ENCODE results near the gene PIK3C3. TPM values are rescaled to one million over a fixed set of nuclear protein-coding genes. Genes with fewer than 3 reads are reported as not detected.
"Not testable (repeated sequence)": the region's sequence is repeated elsewhere in the genome, so short reads cannot be mapped to it uniquely, and the experiment has no call there.

The PIK3C3 gene
- total RNA-seq, 1 experiment from 2014 or later: 50.8 TPM

DNA sequence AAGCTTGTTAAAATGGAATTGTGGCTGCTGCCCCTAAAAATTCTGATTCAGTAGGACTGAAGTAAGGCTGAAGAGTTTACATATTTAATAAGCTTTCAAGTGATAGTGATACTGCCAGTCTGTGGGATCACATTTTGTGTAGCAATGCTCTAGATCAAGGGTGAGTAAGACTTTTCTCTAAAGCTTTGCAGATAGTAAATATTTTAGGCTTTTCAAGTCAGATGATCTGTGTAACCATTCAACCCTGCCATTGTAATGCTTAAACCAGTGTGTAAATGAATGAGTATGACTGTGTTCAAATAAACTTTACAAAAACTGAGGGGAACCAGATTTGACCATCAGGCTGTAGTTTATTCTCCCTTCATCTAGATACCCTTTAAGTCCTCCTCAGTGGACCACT is 92.7 kb downstream of the PIK3C3 start:
- Histone ChIP-seq H3K27me3 (replicated peaks; ENCODE audit: insufficient read depth, low read depth, low read length, poor library complexity) (no peaks in the 10 kb centered on the region), H3K4me1 (ENCODE audit: insufficient read depth, low read length, poor library complexity, severe bottlenecking) (no peaks in the 10 kb centered on the region), H3K27ac (ENCODE audit: low read depth, low read length, poor library complexity, severe bottlenecking) (no peak overlapping the region), H3K36me3 (ENCODE audit: insufficient read depth, low read length, poor library complexity, severe bottlenecking) (no peaks in the 10 kb centered on the region), H3K4me3 (ENCODE audit: low read depth, low read length, poor library complexity, severe bottlenecking) (no peak overlapping the region), H3K9me3 (ENCODE audit: low read depth, low read length, poor library complexity, severe bottlenecking) (no peaks in the 10 kb centered on the region)
- intact Hi-C loops (cut with micrococcal nuclease; ENCODE audit: unreplicated experiment): no loop called here
- ChIA-PET POLR2A (ENCODE audit: low non-redundant PET) (no interaction called here), CTCF (no interaction called here)
- no peak for TF ChIP-seq CTCF (conservative IDR thresholded peaks at IDR 0.05; ENCODE audit: low read depth, low read length)
- TF ChIP-seq EZH2 (IDR thresholded peaks at IDR 0.05; ENCODE audit: borderline replicate concordance, low read depth, low read length, poor library complexity, severe bottlenecking): no peak
- no peak for DNase-seq (ENCODE audit: low spot score)
- BruUV-seq (replicated peaks): no TSS peak

DNA sequence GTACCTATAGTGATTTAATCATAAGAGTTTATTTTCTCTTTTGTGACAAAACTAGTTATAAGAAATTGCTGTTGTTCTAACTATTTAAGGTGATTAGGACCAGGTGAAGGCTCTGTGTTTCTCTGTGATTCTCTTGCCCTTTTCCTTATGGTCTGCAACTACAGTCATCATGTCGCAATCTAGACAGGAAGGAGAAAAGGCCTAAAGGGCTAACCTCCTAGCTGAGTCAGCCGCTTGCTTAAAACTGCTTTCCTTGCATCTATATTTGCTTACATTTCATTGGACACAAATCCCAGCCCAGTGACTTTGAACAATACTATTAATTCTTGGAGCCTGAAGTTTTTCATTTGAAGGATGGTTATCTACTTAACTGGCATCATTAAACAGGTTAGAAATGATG is 93.1 kb downstream of the PIK3C3 start:
- H3K27me3 ChIP-seq (replicated peaks; ENCODE audit: insufficient read depth, low read depth, low read length, poor library complexity): no peaks in the 10 kb centered on the region
- no TSS peak for BruUV-seq (replicated peaks)
- no peaks in the 10 kb centered on the region for H3K9me3 ChIP-seq (ENCODE audit: low read depth, low read length, poor library complexity, severe bottlenecking)
- intact Hi-C loops (cut with micrococcal nuclease; ENCODE audit: unreplicated experiment): no loop called here
- CTCF ChIA-PET: no interaction called here
- no peak for TF ChIP-seq CTCF (conservative IDR thresholded peaks at IDR 0.05; ENCODE audit: low read depth, low read length)
- no peak for TF ChIP-seq EZH2 (IDR thresholded peaks at IDR 0.05; ENCODE audit: borderline replicate concordance, low read depth, low read length, poor library complexity, severe bottlenecking)
- H3K27ac ChIP-seq (ENCODE audit: low read depth, low read length, poor library complexity, severe bottlenecking): no peak overlapping the region
- POLR2A ChIA-PET (ENCODE audit: low non-redundant PET): no interaction called here
- H3K4me3 ChIP-seq (ENCODE audit: low read depth, low read length, poor library complexity, severe bottlenecking): no peak overlapping the region
- DNase-seq (ENCODE audit: low spot score): peak; percentile 12
- no peaks in the 10 kb centered on the region for H3K4me1 ChIP-seq (ENCODE audit: insufficient read depth, low read length, poor library complexity, severe bottlenecking)
- no peaks in the 10 kb centered on the region for H3K36me3 ChIP-seq (ENCODE audit: insufficient read depth, low read length, poor library complexity, severe bottlenecking)

- H3K4me1 ChIP-seq (ENCODE audit: insufficient read depth, low read length, poor library complexity, severe bottlenecking); BruUV-seq (replicated peaks); H3K36me3 ChIP-seq (ENCODE audit: insufficient read depth, low read length, poor library complexity, severe bottlenecking); H3K9me3 ChIP-seq (ENCODE audit: low read depth, low read length, poor library complexity, severe bottlenecking); H3K4me3 ChIP-seq (ENCODE audit: low read depth, low read length, poor library complexity, severe bottlenecking); intact Hi-C loops (cut with micrococcal nuclease; ENCODE audit: unreplicated experiment); POLR2A ChIA-PET (ENCODE audit: low non-redundant PET); H3K27me3 ChIP-seq (replicated peaks; ENCODE audit: insufficient read depth, low read depth, low read length, poor library complexity); DNase-seq (ENCODE audit: low spot score); H3K27ac ChIP-seq (ENCODE audit: low read depth, low read length, poor library complexity, severe bottlenecking): not testable (repeated sequence)
- CTCF ChIA-PET: interaction anchor here (0.7 kb wide), 1 partner anchor 92 kb away, joined by 4 read pairs; no protein-coding TSS in a partner anchor
These were observed 94.5 kb downstream of the PIK3C3 start for GRCh38 chr18:42049536-42049935.

DNA sequence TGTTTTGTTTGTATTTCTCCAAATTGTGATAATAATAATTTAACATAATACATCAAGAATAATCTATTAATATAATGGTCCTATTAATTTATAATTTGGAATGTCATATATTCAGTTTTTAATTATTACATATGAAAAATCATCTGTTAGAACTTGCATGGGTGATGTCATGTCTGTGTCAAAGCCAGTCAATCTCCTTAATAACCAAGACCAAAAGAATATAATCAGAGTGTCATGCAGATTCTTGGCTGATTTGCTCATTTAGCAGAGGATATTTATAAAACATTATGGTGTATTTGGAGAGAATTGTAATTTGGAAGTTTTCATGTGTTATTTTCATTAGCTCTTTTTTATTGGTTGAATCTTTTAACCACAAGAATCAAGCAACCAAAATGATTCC is 96.4 kb downstream of the PIK3C3 start:
- POLR2A ChIA-PET (ENCODE audit: low non-redundant PET): no interaction called here
- intact Hi-C loops (cut with micrococcal nuclease; ENCODE audit: unreplicated experiment): loop anchor here (5.0 to 10.0 kb wide), 3 partner anchors 546 to 1536 kb away; no protein-coding TSS in a partner anchor

More for the DNA sequence above, 96.4 kb downstream of the PIK3C3 start:
- Histone ChIP-seq H3K27ac (ENCODE audit: low read depth, low read length, poor library complexity, severe bottlenecking) (no peak overlapping the region), H3K9me3 (ENCODE audit: low read depth, low read length, poor library complexity, severe bottlenecking) (no peaks in the 10 kb centered on the region), H3K4me3 (ENCODE audit: low read depth, low read length, poor library complexity, severe bottlenecking) (no peak overlapping the region), H3K36me3 (ENCODE audit: insufficient read depth, low read length, poor library complexity, severe bottlenecking) (no peaks in the 10 kb centered on the region), H3K27me3 (replicated peaks; ENCODE audit: insufficient read depth, low read depth, low read length, poor library complexity) (no peaks in the 10 kb centered on the region), H3K4me1 (ENCODE audit: insufficient read depth, low read length, poor library complexity, severe bottlenecking) (peaks cover 7% of the 10 kb centered on the region)
- BruUV-seq (replicated peaks): no TSS peak
- TF ChIP-seq CTCF (conservative IDR thresholded peaks at IDR 0.05; ENCODE audit: low read depth, low read length) (no peak), EZH2 (IDR thresholded peaks at IDR 0.05; ENCODE audit: borderline replicate concordance, low read depth, low read length, poor library complexity, severe bottlenecking) (no peak)
- CTCF ChIA-PET: no interaction called here
- DNase-seq (ENCODE audit: low spot score): no peak

Data from A673 (cell line).